Colonic mucosa (tissue), 4 donors: ENCODE results near the gene LRIG1. TPM values are rescaled to one million over a fixed set of nuclear protein-coding genes. Genes with fewer than 3 reads are reported as not detected.

ENCODE experiments used
- DNase-seq: peaks from one replicate; pipeline ENCODE4 v3.0.0-alpha.2; 2020
- H3K27ac ChIP-seq: fragments of 200-600 bp; one replicate; pipeline ENCODE4 v1.8.0; 2021
- H3K27me3 ChIP-seq: fragments of 200-600 bp; one replicate; pipeline ENCODE4 v1.8.0; 2021
- H3K36me3 ChIP-seq: fragments of 200-600 bp; one replicate; pipeline ENCODE4 v1.8.0; 2021
- H3K4me1 ChIP-seq: fragments of 200-600 bp; one replicate; pipeline ENCODE4 v1.8.0; 2021; ENCODE audit warnings: mild to moderate bottlenecking
- H3K4me3 ChIP-seq: fragments of 200-600 bp; one replicate; pipeline ENCODE4 v1.8.0; 2021
- H3K9ac ChIP-seq, 2 donors: one replicate each; pipeline ENCODE4 v1.7.0; 2013; ENCODE audit warnings: control low read depth in 2 of 2, low read depth in 2 of 2, low read length in 2 of 2
- H3K9me3 ChIP-seq: fragments of 200-600 bp; one replicate; pipeline ENCODE4 v1.8.0; 2021
- CTCF ChIP-seq: fragments of 200-600 bp; IDR thresholded peaks from one replicate; pipeline ENCODE4 v1.8.0; 2022; ENCODE audit warnings: antibody characterized with exemption, mild to moderate bottlenecking
- intact Hi-C: fragments of 100-400 bp; cut with DNase I; formaldehyde crosslinking; loops from one replicate; pipeline ENCODE4 v1.14.1; 2022
- total RNA-seq, 2 donors: library from RNA; stranded (reverse); fragmentation: NEBNext Ultra II Directional in 1 of 2; extraction: Animal tissue kit (Norgen Biotek cat#: 25700) in 1 of 2; gene quantifications; one replicate each; pipeline ENCODE4 v1.2.1, GENCODE V29; 2021
- donor health status: healthy.
- donor health status: DM: no; HTN: no; CAD: no.
- donor health status: DM: no; HTN: no; CAD: no.

Gene LRIG1
- total RNA-seq, 2 donors from 2014 or later = 43.9 to 57.5 TPM

GRCh38 chr3:66473692-66474091, 27.1 kb downstream of the LRIG1 start:
- H3K4me3 ChIP-seq = no peak overlapping the region
- peaks cover 24% of the 10 kb centered on the region for H3K4me1 ChIP-seq
- H3K9ac ChIP-seq = peak overlapping the region in 1 of 2 donors; percentile 46
- intact Hi-C loops = no loop called here
- H3K9me3 ChIP-seq = no peaks in the 10 kb centered on the region
- no peak for DNase-seq
- no peak for TF ChIP-seq CTCF
- no peaks in the 10 kb centered on the region for H3K36me3 ChIP-seq
- H3K27me3 ChIP-seq = no peaks in the 10 kb centered on the region
- no peak overlapping the region for H3K27ac ChIP-seq

GRCh38 chr3:66473181-66473580, 27.6 kb downstream of the LRIG1 start:
- no peak for TF ChIP-seq CTCF
- H3K27ac ChIP-seq = peak overlapping the region; percentile 19
- intact Hi-C loops = no loop called here
- no peak for DNase-seq
- H3K36me3 ChIP-seq = no peaks in the 10 kb centered on the region
- H3K27me3 ChIP-seq = no peaks in the 10 kb centered on the region
- peak overlapping the region in 1 of 2 donors; percentile 46 for H3K9ac ChIP-seq
- peaks cover 19% of the 10 kb centered on the region for H3K4me1 ChIP-seq
- H3K9me3 ChIP-seq = no peaks in the 10 kb centered on the region
- no peak overlapping the region for H3K4me3 ChIP-seq

- Histone ChIP-seq H3K36me3 (no peaks in the 10 kb centered on the region), H3K4me1 (peaks cover 14% of the 10 kb centered on the region), H3K4me3 (no peak overlapping the region), H3K9me3 (no peaks in the 10 kb centered on the region), H3K27ac (peak overlapping the region; percentile 19), H3K9ac (peak overlapping the region in 1 of 2 donors; percentile 46), H3K27me3 (no peaks in the 10 kb centered on the region)
- DNase-seq = peak; percentile 68
- intact Hi-C loops = no loop called here
- TF ChIP-seq CTCF = no peak
Observed at GRCh38 chr3:66472313-66473134, 28.3 kb downstream of the LRIG1 start.

GRCh38 chr3:66470956-66471686, 29.7 kb downstream of the LRIG1 start:
- no peak overlapping the region for H3K27ac ChIP-seq

GRCh38 chr3:66470285-66470684, 30.5 kb downstream of the LRIG1 start:
- Histone ChIP-seq H3K9me3 (no peaks in the 10 kb centered on the region), H3K4me1 (peaks cover 5% of the 10 kb centered on the region), H3K36me3 (no peaks in the 10 kb centered on the region), H3K27ac (no peak overlapping the region), H3K4me3 (no peak overlapping the region), H3K9ac (no peak overlapping the region), H3K27me3 (no peaks in the 10 kb centered on the region)
- intact Hi-C loops = no loop called here
- no peak for DNase-seq
- TF ChIP-seq CTCF = no peak

More at GRCh38 chr3:66470956-66471686, 29.7 kb downstream of the LRIG1 start:
- Histone ChIP-seq H3K4me3 (no peak overlapping the region), H3K4me1 (peaks cover 5% of the 10 kb centered on the region), H3K27me3 (no peaks in the 10 kb centered on the region), H3K9ac (no peak overlapping the region), H3K36me3 (no peaks in the 10 kb centered on the region), H3K9me3 (no peaks in the 10 kb centered on the region)
- TF ChIP-seq CTCF = no peak
- no peak for DNase-seq
- intact Hi-C loops = no loop called here
